Right lobe of liver (tissue), 6 donors: Measurements from ENCODE around the gene FADS2. TPM values are rescaled to one million over a fixed set of nuclear protein-coding genes. Genes with fewer than 3 reads are reported as not detected.

Experiments used
- ATAC-seq, 4 donors: fragments of 200-7000 bp; cut with Tn5 transposase; one replicate each; pipeline ENCODE4 v1.9.1; 2020; ENCODE audit warnings: mild to moderate bottlenecking in 4 of 4, moderate library complexity in 4 of 4
- DNase-seq, 3 donors: peaks; one replicate each; pipeline ENCODE4 v3.0.0-alpha.2; 2020
- H3K27ac ChIP-seq, 3 donors: fragments of 200-600 bp; one replicate each; pipeline ENCODE4 v1.8.0; 2022
- H3K27me3 ChIP-seq, 2 donors: fragments of 200-600 bp; one replicate each; pipeline ENCODE4 v1.8.0; 2022
- H3K36me3 ChIP-seq, 4 donors: fragments of 200-600 bp; sonication (generic) in 1 of 4; one replicate each; pipeline versions ENCODE4 v1.5.1 to v1.8.0; 2017 to 2022; ENCODE audit warnings: control low read depth in 1 of 4
- H3K4me1 ChIP-seq, 4 donors: fragments of 200-600 bp; sonication (generic) in 1 of 4; one replicate each; pipeline versions ENCODE4 v1.5.1 to v1.8.0; 2017 to 2022; ENCODE audit warnings: control low read depth in 1 of 4
- H3K4me3 ChIP-seq, 3 donors: fragments of 200-600 bp; one replicate each; pipeline ENCODE4 v1.8.0; 2022
- H3K9me3 ChIP-seq, 4 donors: fragments of 200-600 bp; sonication (generic) in 1 of 4; one replicate each; pipeline versions ENCODE4 v1.5.1 to v1.8.0; 2017 to 2022; ENCODE audit warnings: control low read depth in 1 of 4
- POLR2A ChIP-seq: fragments of 450-650 bp; IDR thresholded peaks from one replicate; pipeline ENCODE4 v1.6.1; 2017; ENCODE audit warnings: antibody characterized with exemption, mild to moderate bottlenecking
- WGBS: methylation state at CpG from one replicate; pipeline ENCODE4 v1.1.6; 2018; ENCODE audit warnings: low coverage, low lambda C conversion rate; ENCODE audit not compliant: insufficient coverage; ENCODE audit errors: missing lambda C conversion rate; 5-methylcytosine and 5-hydroxymethylcytosine counted together
- intact Hi-C, 2 donors: fragments of 100-400 bp; cut with DNase I; formaldehyde crosslinking; loops; one replicate each; pipeline versions ENCODE4 v1.11.2 to v1.14.1; 2022
- total RNA-seq, 6 experiments: library from RNA; depleted of rRNA in 2 of 6; stranded (reverse); fragments of >200 nt in 2 of 6; fragmentation: NEBNext Ultra II Directional in 3 of 6; extraction: Animal tissue kit (Norgen Biotek cat#: 25700) in 3 of 6; gene quantifications; one replicate each; pipeline versions ENCODE4 v1.1.0 to v1.2.4, GENCODE V29; 2016 to 2023
- TF ChIP-seq, protein P1 (sequence below), 4 donors: fragments of 200-600 bp in 3 of 4; fragments of 450-650 bp in 1 of 4; IDR thresholded peaks; one replicate each; pipeline versions ENCODE4 v1.5.1 to v1.8.0; 2016 to 2022; ENCODE audit warnings: antibody characterized with exemption in 4 of 4, mild to moderate bottlenecking in 2 of 4
- donor health status: DM: no; HTN: yes; CAD: no.
- donor health status: DM: no; HTN: no; CAD: no.
- donor health status: DM: no; HTN: no; CAD: no.
- donor health status: DM: no; HTN: yes; CAD: no.
- donor health status: DM: no; HTN: yes; CAD: no.

FADS2 gene
- total RNA-seq, 6 experiments from 2014 or later, result 4.2 to 166 (median 110) TPM

DNA sequence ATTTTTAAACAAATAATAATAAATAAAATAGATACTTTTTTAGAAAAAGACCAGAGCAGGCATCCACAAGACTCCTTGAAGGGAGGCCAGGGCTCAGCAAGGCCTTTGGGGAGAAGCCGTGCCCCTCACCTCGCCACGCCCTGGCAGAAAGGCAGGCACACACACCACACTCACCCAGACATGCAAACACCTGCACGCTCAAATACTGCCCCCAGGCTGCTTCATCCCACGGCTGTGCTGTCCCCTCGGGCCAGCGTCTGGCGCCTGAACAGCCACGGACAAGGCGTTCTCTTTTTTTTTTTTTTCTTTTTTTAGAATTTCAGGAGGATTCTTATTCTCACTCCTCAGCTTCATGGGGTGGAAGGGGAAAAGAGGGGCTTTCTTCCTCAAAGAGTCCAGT, 61.7 kb downstream of the FADS2 start:
- H3K9me3 ChIP-seq, result no peaks in the 10 kb centered on the region
- peaks cover 0 to 8% (median 2%) of the 10 kb centered on the region in 4 donors for H3K4me1 ChIP-seq
- H3K36me3 ChIP-seq, result no peaks in the 10 kb centered on the region
- ATAC-seq (no peak), DNase-seq (no peak)
- no peak overlapping the region for H3K4me3 ChIP-seq
- intact Hi-C loops, result loop anchor here (10.0 kb wide), 2 partner anchors 85 to 175 kb away; no protein-coding TSS in a partner anchor
- 91% methylated on average over 8 of the region's 10 CpGs for WGBS
- TF ChIP-seq, protein P1, sequence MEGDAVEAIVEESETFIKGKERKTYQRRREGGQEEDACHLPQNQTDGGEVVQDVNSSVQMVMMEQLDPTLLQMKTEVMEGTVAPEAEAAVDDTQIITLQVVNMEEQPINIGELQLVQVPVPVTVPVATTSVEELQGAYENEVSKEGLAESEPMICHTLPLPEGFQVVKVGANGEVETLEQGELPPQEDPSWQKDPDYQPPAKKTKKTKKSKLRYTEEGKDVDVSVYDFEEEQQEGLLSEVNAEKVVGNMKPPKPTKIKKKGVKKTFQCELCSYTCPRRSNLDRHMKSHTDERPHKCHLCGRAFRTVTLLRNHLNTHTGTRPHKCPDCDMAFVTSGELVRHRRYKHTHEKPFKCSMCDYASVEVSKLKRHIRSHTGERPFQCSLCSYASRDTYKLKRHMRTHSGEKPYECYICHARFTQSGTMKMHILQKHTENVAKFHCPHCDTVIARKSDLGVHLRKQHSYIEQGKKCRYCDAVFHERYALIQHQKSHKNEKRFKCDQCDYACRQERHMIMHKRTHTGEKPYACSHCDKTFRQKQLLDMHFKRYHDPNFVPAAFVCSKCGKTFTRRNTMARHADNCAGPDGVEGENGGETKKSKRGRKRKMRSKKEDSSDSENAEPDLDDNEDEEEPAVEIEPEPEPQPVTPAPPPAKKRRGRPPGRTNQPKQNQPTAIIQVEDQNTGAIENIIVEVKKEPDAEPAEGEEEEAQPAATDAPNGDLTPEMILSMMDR (IDR thresholded peaks at IDR 0.05), result no peak
- TF ChIP-seq POLR2A, result no peak
- no peak overlapping the region for H3K27ac ChIP-seq
- no peaks in the 10 kb centered on the region for H3K27me3 ChIP-seq

DNA sequence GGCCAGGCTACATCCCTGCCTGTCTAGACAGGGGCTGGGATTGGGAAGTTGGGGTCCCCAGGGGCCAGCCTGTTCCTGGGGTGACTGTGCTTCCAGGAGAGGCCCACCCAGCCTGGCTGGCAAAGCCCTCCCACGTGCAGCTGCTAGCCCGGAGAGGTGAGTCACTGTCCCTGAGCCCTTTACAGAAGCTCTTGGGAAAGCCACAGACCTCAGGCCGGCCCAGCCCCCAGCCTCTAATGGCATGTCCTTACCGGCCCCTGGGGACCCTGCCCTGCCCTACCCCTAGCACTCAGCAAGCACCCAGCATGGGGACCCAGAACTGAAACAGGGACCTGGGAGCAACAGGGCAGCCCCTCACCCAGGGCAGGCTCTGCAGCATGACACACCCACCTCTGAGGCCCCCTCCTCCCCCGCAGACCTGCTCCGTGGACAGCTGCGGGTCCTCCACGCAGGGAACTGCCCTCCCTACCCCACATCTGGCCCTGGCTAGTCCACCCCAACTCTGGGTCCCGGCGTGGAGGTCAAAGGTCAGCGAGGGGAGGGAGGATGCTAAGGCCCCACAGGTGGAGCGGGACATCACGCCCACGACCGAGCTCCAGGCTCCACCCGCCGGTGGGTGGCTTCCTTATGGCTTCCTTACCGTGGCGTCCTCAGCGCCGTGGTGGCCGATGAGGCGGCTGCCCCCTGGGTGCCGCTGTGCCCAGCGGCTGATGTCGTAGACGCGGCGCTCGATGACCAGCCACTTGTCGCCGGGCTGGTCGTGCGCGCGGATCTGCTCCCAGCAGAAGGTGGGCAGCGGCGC, 62.6 kb downstream of the FADS2 start:
- no peaks in the 10 kb centered on the region for H3K27me3 ChIP-seq
- H3K4me1 ChIP-seq, result peaks cover 0 to 8% (median 2%) of the 10 kb centered on the region in 4 donors
- peak overlapping the region; percentile 64 to 77 (median 72) for H3K4me3 ChIP-seq
- WGBS, result no CpG with 5 or more reads among the region's 38 CpGs
- peak overlapping the region in 2 of 3 donors; percentile 31 to 45 for H3K27ac ChIP-seq
- intact Hi-C loops, result loop anchor here (10.0 kb wide), 2 partner anchors 86 to 174 kb away; no protein-coding TSS in a partner anchor
- TF ChIP-seq, protein P1 (IDR thresholded peaks at IDR 0.05), result peak in 2 of 4 donors; percentile 7 to 12
- no peak for TF ChIP-seq POLR2A
- ATAC-seq (peak; percentile 1 to 34 (median 21)), DNase-seq (peak in 2 of 3 donors; percentile 56 to 62)
- no peaks in the 10 kb centered on the region for H3K9me3 ChIP-seq
- H3K36me3 ChIP-seq, result no peaks in the 10 kb centered on the region

DNA sequence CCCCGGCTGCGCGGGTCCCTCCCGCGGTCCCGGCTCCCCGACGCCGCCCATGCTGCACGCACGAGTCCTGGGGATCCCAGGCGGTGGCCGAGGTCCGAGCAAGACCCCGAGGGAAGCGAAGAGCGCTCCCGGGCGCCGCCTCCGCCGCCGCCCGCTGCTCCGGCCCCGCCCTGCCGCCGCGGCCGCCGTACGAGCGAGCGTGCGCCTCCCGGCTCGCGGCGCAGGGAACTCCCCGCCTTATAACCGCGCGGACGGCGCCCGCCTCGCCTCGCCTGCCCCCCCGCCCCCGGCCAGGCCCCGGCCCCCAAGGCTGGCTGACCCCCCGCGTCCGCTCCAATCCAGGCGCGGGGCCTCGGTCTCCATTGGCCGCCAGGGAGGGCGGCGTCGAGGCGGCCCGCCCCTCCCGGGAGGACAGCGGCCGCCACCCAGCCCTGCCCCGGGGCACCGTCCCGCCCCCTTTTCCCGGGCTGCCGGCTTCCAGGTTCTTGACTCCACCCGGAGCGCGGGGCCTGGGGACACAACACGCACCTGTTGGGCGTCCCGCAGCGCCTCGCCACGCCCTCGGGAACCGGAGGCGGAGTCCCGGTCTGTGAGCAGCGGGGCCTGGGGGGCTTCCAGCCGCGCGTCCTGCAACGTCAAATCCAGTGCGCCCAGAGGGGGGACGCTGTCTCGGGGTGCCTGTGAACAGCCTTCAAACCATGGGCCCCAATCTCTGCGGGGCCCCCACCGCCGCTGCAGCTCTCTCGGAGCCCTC, 63.4 kb downstream of the FADS2 start, which contains the start of gene FADS3:
Gene FADS3 (minus strand): TSS at position 215 of the 754 bp plus-strand sequence. CDS start 164 bp downstream, at position 51.
- peak; percentile 92 to 95 (median 93) for DNase-seq
- H3K9me3 ChIP-seq, result no peaks in the 10 kb centered on the region
- H3K4me1 ChIP-seq, result peaks cover 0 to 8% (median 2%) of the 10 kb centered on the region in 4 donors
- H3K4me3 ChIP-seq, result peak within 1 kb of the TSS; percentile 64 to 77 (median 72)
- no peaks in the 10 kb centered on the region for H3K27me3 ChIP-seq
- WGBS, result no CpG with 5 or more reads among the region's 96 CpGs
- no peaks in the 10 kb centered on the region for H3K36me3 ChIP-seq
- H3K27ac ChIP-seq, result peak within 1 kb of the TSS in 2 of 3 donors; percentile 31 to 45
- intact Hi-C loops, result loop anchor here (10.0 kb wide), 2 partner anchors 87 to 173 kb away; no protein-coding TSS in a partner anchor
- ATAC-seq, result peak; percentile 89 to 98 (median 96)
- TF ChIP-seq, protein P1 (IDR thresholded peaks at IDR 0.05), result peak in 1 of 4 donors; percentile 6
- peak; percentile 81 for TF ChIP-seq POLR2A

DNA sequence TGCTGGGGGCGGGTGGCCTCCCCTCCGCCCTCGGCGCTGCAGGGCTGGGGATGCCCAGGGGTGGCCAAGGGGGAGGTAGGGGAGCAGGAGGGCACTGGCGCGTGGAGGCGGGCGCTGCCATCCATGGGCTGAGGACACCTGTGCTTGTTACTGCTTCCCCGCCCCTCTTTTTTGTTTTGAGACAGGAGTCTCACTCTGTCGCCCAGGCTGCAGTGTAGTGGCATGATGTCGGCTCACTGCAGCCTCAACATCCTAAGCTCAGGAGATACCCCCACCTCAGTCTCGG, 63.9 kb downstream of the FADS2 start:
- peak overlapping the region; percentile 39 to 77 (median 72) for H3K4me3 ChIP-seq
- peaks cover 0 to 8% (median 2%) of the 10 kb centered on the region in 4 donors for H3K4me1 ChIP-seq
- no peaks in the 10 kb centered on the region for H3K9me3 ChIP-seq
- peak in 2 of 4 donors; percentile 0 to 17 for ATAC-seq
- no peaks in the 10 kb centered on the region for H3K27me3 ChIP-seq
- no peaks in the 10 kb centered on the region for H3K36me3 ChIP-seq
- no peak for DNase-seq
- TF ChIP-seq, protein P1 (IDR thresholded peaks at IDR 0.05), result no peak
- no peak for TF ChIP-seq POLR2A
- 60% methylated on average over 1 of the region's 12 CpGs for WGBS
- peak overlapping the region in 1 of 3 donors; percentile 45 for H3K27ac ChIP-seq
- intact Hi-C loops, result loop anchor here (10.0 kb wide), 2 partner anchors 87 to 173 kb away; no protein-coding TSS in a partner anchor
